ENCODE data around the gene NPM1.

GRCh38 chr5:171451421-171451820 is 63.8 kb downstream of the NPM1 start:
- TF ChIP-seq, protein P1, sequence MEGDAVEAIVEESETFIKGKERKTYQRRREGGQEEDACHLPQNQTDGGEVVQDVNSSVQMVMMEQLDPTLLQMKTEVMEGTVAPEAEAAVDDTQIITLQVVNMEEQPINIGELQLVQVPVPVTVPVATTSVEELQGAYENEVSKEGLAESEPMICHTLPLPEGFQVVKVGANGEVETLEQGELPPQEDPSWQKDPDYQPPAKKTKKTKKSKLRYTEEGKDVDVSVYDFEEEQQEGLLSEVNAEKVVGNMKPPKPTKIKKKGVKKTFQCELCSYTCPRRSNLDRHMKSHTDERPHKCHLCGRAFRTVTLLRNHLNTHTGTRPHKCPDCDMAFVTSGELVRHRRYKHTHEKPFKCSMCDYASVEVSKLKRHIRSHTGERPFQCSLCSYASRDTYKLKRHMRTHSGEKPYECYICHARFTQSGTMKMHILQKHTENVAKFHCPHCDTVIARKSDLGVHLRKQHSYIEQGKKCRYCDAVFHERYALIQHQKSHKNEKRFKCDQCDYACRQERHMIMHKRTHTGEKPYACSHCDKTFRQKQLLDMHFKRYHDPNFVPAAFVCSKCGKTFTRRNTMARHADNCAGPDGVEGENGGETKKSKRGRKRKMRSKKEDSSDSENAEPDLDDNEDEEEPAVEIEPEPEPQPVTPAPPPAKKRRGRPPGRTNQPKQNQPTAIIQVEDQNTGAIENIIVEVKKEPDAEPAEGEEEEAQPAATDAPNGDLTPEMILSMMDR (IDR thresholded peaks at IDR 0.05): no peak
- no peak for TF ChIP-seq POLR2A (IDR thresholded peaks at IDR 0.05)
- no peak for TF ChIP-seq POLR2AphosphoS5 (IDR thresholded peaks at IDR 0.05)

Data from breast epithelium (tissue), 3 donors.